GM18526 (cell line): Measurements from ENCODE around the gene NBAS.
A peak's percentile ranks its signal among the peaks of the same experiment; 100 is the strongest.

Experiments used
- POLR2A ChIP-seq: IDR thresholded peaks from 3 replicates; pipeline ENCODE4 v1.6.1; 2011; ENCODE audit not compliant: insufficient read length; ENCODE audit errors: extremely low read depth

Gene NBAS

DNA sequence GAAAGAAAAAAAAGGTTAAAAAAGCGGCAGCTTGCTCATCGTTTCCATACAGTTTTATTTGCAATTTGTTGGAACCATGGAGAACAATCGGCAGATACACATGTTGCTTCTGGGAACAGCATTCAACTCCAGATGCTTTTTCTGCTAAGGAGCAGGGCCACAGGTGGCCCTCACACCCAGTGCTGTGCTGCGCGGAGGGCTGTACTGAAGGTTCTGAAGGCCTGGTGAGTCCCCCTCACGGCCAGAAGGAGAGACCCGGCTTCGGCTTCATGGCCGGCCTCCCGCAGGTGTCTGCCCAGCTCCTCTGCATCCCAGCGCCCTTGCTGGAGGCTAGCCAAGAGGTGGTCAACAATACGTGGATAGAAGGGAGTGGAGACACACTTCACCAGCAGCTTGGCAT is 394.3 kb downstream of the NBAS start:
- TF ChIP-seq POLR2A, result no peak

DNA sequence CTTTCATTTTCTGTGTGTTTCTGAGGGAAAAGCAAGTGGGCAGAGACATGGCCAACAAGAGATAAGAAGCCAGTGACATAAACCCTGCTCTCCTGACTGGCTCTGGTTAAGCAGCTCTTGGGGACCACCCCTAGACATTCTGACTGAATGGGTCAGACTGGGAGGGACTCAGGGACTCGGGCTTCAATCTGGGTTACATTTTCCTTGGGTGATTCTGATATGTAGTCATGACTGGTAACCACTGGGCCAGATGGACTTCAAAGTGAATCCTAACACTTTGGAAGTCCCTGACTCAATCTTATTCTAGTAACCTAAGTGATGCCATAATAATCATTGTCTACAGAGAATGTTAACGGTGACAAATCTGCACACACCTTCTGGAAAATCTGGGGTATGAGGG is 397.8 kb downstream of the NBAS start:
- no peak for TF ChIP-seq POLR2A

DNA sequence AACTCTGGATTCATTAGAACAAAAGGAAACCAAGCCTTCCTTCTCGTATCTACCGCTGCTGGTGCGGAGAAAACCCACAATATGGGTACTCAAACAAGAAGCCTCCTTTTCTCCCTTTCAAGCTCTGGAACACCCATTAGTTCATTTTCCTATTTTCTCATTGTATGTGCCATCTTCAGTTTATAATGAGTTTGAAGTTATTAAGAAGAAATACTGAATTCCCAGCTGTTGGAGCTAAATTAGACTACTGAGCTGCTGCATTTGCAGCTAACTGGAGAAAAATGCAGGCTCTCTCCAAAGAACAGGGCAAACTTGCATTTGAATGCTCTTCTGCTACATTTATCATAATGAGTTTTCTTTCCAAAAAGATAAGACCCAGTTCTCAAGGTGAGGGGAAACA is 398.5 kb downstream of the NBAS start:
- TF ChIP-seq POLR2A, result no peak

GRCh38 chr2:15160201-15160991 is 400.7 kb downstream of the NBAS start:
- no peak for TF ChIP-seq POLR2A

GRCh38 chr2:15159751-15160177 is 401.4 kb downstream of the NBAS start:
- no peak for TF ChIP-seq POLR2A

GRCh38 chr2:15159206-15159605 is 401.9 kb downstream of the NBAS start:
- no peak for TF ChIP-seq POLR2A

DNA sequence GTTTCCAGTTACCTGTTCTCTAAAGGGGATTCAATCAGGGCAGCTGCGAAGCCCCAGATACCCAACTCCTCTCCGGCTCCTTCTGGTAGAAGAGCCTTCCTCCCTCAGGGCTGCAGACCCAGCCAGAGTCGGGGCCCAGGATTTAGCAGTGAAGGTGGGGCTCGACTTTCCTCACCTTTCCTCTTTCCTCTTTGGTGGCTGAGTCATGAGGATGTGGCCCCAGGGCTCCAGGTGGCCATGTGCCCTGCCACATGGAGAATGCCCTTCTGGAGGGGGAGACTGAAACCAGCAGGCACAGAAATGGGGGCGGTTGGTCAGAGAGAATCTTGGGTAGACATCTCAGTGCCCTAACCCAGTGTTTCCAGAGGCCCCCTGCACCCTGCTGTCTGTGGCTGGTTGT is 402.6 kb downstream of the NBAS start:
- no peak for TF ChIP-seq POLR2A

DNA sequence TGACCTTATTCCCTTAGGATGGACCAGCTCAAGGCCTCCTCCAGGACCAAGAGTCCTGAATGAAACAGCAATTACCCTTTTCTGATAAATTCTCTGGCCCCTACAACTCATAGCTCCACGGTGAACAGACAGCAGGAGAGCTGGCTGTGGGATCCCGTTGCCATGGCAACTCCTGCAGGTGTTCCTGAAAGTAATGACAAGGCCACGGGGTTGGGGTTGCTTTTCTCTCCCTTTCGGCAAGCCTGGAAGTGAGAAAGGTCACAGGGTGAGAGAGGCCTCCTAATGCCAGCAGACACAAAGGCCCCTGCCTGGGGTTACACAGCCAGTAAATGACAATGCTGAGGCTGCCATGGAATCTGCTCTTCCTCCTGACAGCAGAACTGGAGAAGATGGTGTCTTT is 403.0 kb downstream of the NBAS start:
- TF ChIP-seq POLR2A, result no peak

DNA sequence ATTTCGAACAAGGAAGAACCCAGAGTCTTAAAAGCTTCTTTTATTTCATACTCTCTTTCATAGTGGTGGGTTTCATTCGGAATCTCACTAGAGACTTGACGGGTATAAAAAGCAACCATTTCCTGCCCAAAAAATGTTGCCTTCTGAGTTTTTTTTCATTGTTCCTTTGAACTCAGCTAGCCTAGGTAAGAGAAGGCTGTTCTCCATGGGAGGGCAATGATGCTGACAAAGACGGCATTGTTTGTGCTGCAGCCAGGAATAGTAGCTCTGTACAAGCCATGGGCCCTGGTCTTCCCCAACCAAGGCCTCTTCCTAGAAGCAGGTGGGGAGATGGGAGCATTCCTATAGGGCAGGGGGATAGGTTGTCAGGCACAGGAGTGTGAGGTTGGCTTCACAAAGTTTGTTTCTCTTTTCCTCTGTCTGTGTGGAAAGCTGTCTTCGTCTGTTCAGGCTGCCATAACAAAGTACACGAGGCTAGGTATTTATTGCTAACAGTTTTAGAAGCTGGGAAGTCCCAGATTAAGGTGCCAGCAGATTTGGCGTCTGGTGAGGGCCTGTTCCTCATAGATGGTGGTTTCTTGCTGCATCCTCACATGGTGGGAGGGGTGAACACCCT is 405.1 kb downstream of the NBAS start:
- no peak for TF ChIP-seq POLR2A

- TF ChIP-seq POLR2A, result no peak
These were observed 406.8 kb downstream of the NBAS start for GRCh38 chr2:15154297-15154696.

GRCh38 chr2:15152382-15152781 is 408.8 kb downstream of the NBAS start:
- no peak for TF ChIP-seq POLR2A

DNA sequence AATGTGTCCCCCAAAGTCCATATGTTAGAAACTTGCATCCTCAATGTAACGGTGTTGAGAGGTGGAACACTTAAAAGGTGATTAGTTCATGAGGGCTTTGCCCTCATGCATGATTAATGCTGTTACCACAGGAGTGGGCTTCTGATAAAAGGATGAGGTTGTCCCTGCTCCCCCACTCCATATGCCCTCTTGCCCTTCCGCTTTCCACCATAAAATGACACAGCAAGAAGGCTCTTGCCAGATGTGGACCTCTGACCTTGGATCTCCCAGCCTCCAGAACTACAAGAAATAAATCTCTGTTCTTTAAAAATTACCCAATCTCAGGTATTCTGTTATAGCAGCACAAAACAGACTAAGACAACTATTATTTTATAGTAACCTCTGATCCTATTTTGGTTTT is 412.1 kb downstream of the NBAS start:
- TF ChIP-seq POLR2A, result no peak

- no peak for TF ChIP-seq POLR2A
These were observed 413.5 kb downstream of the NBAS start for GRCh38 chr2:15147591-15147990.

GRCh38 chr2:15146960-15147359 is 414.2 kb downstream of the NBAS start:
- no peak for TF ChIP-seq POLR2A

- no peak for TF ChIP-seq POLR2A
These were observed 415.2 kb downstream of the NBAS start for GRCh38 chr2:15145919-15146318.

DNA sequence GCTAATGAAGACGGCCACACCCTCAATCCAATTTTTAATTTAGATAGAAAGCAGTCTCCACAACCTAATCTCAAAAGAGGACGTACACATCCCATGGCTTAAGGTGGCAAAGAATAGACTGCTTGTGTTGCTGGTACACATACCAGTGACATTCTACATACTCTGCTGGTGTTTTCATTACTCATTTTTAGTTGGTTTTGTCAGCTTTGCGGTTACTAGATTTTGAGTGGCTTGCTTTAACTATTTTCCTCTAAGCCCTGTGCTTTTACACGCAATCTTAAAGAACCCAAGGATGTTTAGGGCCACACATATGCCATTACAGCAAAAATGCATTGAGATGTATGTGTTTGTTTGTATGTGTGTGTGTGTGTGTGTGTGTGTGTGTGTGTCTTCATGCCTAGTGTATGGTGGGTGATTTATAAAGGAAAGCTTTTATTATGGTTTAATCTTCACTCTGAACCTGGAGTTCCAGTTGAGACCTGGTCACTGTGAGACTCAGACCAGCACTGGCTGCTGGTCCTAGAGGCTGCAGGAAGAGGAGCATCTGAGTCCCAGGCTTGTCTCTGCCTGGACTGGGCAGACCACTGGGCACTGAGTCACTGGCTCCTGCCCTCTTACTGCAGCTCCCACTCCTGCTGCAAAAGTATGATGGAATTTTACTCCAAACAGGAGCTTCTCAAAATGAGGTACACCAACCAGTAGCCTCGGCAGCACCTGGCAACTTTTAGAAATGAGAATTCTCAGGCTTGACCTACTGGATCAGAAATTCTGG is 415.9 kb downstream of the NBAS start:
- TF ChIP-seq POLR2A, result no peak

GRCh38 chr2:15142069-15142689 is 419.0 kb downstream of the NBAS start:
- peak; percentile 30 for TF ChIP-seq POLR2A
